ENCODE measurements around the gene PIGU.

- TF ChIP-seq NR2F2 (IDR thresholded peaks at IDR 0.05) (no peak), ZBTB33 (IDR thresholded peaks at IDR 0.05) (no peak), REST (IDR thresholded peaks at IDR 0.05) (no peak), YY1 (IDR thresholded peaks at IDR 0.05) (no peak), RAD21 (IDR thresholded peaks at IDR 0.05) (peak in 1 of 2 donors; percentile 27), FOXA2 (IDR thresholded peaks at IDR 0.05) (no peak), FOXA1 (IDR thresholded peaks at IDR 0.05) (no peak), SP1 (IDR thresholded peaks at IDR 0.05) (peak; percentile 49), HNF4A (conservative IDR thresholded peaks at IDR 0.05) (no peak)
- TF ChIP-seq, protein P1, sequence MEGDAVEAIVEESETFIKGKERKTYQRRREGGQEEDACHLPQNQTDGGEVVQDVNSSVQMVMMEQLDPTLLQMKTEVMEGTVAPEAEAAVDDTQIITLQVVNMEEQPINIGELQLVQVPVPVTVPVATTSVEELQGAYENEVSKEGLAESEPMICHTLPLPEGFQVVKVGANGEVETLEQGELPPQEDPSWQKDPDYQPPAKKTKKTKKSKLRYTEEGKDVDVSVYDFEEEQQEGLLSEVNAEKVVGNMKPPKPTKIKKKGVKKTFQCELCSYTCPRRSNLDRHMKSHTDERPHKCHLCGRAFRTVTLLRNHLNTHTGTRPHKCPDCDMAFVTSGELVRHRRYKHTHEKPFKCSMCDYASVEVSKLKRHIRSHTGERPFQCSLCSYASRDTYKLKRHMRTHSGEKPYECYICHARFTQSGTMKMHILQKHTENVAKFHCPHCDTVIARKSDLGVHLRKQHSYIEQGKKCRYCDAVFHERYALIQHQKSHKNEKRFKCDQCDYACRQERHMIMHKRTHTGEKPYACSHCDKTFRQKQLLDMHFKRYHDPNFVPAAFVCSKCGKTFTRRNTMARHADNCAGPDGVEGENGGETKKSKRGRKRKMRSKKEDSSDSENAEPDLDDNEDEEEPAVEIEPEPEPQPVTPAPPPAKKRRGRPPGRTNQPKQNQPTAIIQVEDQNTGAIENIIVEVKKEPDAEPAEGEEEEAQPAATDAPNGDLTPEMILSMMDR (IDR thresholded peaks at IDR 0.05; ENCODE audit: low read depth, low read length, missing input control), result no peak
- TF ChIP-seq, protein P2, sequence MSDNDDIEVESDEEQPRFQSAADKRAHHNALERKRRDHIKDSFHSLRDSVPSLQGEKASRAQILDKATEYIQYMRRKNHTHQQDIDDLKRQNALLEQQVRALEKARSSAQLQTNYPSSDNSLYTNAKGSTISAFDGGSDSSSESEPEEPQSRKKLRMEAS (IDR thresholded peaks at IDR 0.05), result no peak
Measured at GRCh38 chr20:34558320-34559218, 118.3 kb downstream of the PIGU start, which contains the start of gene MAP1LC3A.
